Measurements from ENCODE around the gene MMP15. TPM values are rescaled to one million over a fixed set of nuclear protein-coding genes. Genes with fewer than 3 reads are reported as not detected.
A peak's percentile ranks its signal among the peaks of the same experiment; 100 is the strongest.
"Not testable (repeated sequence)": the region's sequence is repeated elsewhere in the genome, so short reads cannot be mapped to it uniquely, and the experiment has no call there.

The MMP15 gene
- total RNA-seq = 14.9 TPM

DNA sequence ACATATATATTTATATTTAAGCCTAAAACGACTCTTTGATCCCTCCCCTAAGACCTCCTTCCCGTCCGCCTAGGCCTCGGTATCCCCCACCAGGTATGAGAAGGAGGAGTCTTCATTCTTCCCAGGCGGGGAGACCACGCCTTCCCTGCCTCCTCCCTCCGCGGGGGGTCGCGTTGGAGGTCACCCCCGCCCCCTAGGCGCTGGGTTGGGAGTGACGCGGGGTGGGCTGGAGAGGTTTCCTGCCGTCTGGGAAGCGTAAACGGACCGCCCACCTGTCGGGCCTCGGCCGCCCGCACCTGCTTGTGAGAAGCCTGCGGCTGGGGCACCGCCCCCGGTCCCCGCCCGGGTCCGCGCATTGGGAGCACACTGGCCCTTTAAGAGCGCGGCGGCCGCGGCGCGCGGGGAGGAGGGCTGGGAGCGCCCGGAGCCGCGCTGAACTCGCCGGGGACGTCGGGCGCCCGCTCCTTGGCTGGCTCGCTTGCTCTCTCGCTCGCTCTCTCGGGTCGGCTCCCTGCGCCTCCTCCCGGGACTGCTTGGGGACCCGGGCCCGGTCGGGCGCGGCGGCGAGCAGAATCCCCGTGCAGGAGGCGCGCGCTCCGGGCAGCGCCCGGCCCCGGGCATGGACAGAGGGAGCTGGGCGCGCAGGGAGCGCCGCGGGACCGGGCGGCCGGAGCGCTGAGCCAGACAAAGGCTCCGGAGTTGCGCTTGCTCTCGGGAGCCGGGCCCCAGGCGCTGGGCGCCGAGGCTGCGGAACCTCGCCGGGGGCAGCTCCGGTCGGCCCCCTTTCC lies at the start of gene MMP15:
Gene MMP15, plus strand, starts transcription at position 404 of the 788 bp plus-strand sequence. CDS start 597 bp downstream, outside the sequence.
- H3K36me3 ChIP-seq = no peaks in the 10 kb centered on the region
- no peaks in the 10 kb centered on the region for H3K9me3 ChIP-seq
- peak within 1 kb of the TSS; percentile 73 to 74 for H3K27ac ChIP-seq
- H3K4me3 ChIP-seq = peak within 1 kb of the TSS; percentile 74 to 82
- no peaks in the 10 kb centered on the region for H3K27me3 ChIP-seq
- TF ChIP-seq CTCF (IDR thresholded peaks at IDR 0.05) = no peak
- intact Hi-C loops (cut with DNase I) = loop anchor here (2.0 to 10.0 kb wide), 4 partner anchors 103 to 459 kb away; partner anchors contain the start of genes CFAP20 and CSNK2A2
- DNase-seq (ENCODE audit: low spot score in 2 of 2) = peak in 1 of 2 donors; percentile 78
- peaks cover 7 to 18% of the 10 kb centered on the region in 2 donors for H3K4me1 ChIP-seq

- Histone ChIP-seq H3K27me3 (no peaks in the 10 kb centered on the region), H3K27ac (no peak overlapping the region), H3K4me3 (no peak overlapping the region), H3K4me1 (no peaks in the 10 kb centered on the region), H3K36me3 (no peaks in the 10 kb centered on the region), H3K9me3 (no peaks in the 10 kb centered on the region)
- no peak for DNase-seq (ENCODE audit: low spot score in 2 of 2)
- no peak for TF ChIP-seq CTCF (IDR thresholded peaks at IDR 0.05)
- intact Hi-C loops (cut with DNase I) = no loop called here
These were observed 49.2 kb upstream of the MMP15 start for GRCh38 chr16:57976331-57976796.

DNA sequence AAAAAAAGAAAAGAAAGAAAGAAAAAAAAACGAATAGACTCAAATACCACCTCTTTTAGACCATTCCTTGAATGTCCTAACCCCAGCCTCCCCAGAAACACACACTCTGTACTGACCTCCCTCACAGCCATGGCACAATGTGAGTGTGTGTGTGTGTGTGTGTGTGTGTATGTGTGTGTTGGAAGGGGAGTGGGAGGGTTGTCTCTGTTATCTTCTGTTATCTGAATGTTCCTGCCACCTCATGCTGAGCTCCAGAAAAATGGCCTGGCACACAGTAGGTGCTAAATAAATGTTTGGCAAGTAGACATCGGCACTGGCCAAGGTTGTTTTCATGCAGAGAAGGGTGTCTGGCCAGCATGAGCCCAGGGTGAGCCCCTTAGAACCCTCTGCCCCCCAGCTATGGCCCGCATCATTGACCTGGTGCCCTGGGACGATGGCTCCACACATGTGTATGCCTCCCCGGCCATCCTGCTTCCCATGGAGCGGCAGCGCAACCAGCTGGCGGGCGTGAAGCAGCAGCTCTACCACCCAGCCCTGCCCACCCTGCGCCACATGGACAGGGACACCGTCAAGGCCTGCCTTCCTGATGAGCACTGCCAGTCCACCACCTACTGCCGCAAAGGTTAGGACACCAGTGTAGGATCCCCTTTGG lies 48.0 kb upstream of the MMP15 start:
- Histone ChIP-seq H3K36me3 (no peaks in the 10 kb centered on the region), H3K9me3 (no peaks in the 10 kb centered on the region), H3K4me1 (no peaks in the 10 kb centered on the region), H3K27me3 (no peaks in the 10 kb centered on the region), H3K27ac (no peak overlapping the region), H3K4me3 (no peak overlapping the region)
- intact Hi-C loops (cut with DNase I) = no loop called here
- no peak for TF ChIP-seq CTCF (IDR thresholded peaks at IDR 0.05)
- DNase-seq (ENCODE audit: low spot score in 2 of 2) = no peak

GRCh38 chr16:57978070-57978465 lies 47.5 kb upstream of the MMP15 start:
- H3K27ac ChIP-seq; DNase-seq (ENCODE audit: low spot score in 2 of 2); intact Hi-C loops (cut with DNase I); H3K4me3 ChIP-seq; H3K36me3 ChIP-seq; H3K4me1 ChIP-seq; H3K27me3 ChIP-seq; H3K9me3 ChIP-seq: not testable (repeated sequence)

- Histone ChIP-seq H3K9me3 (no peaks in the 10 kb centered on the region), H3K27me3 (no peaks in the 10 kb centered on the region), H3K36me3 (no peaks in the 10 kb centered on the region), H3K4me3 (no peak overlapping the region), H3K27ac (no peak overlapping the region), H3K4me1 (no peaks in the 10 kb centered on the region)
- TF ChIP-seq CTCF (IDR thresholded peaks at IDR 0.05) = no peak
- DNase-seq (ENCODE audit: low spot score in 2 of 2) = no peak
- intact Hi-C loops (cut with DNase I) = no loop called here
These were observed 46.5 kb upstream of the MMP15 start for GRCh38 chr16:57979006-57979585.

- no peak for TF ChIP-seq CTCF (IDR thresholded peaks at IDR 0.05)
- Histone ChIP-seq H3K4me1 (peaks cover 3 to 7% of the 10 kb centered on the region in 2 donors), H3K27me3 (no peaks in the 10 kb centered on the region), H3K36me3 (no peaks in the 10 kb centered on the region), H3K9me3 (no peaks in the 10 kb centered on the region), H3K4me3 (no peak overlapping the region), H3K27ac (no peak overlapping the region)
- intact Hi-C loops (cut with DNase I) = no loop called here
- DNase-seq (ENCODE audit: low spot score in 2 of 2) = no peak
These were observed 43.9 kb upstream of the MMP15 start for GRCh38 chr16:57981636-57982035.

All from ascending aorta (tissue), 2 donors.